ENCODE data around the gene VSIR.

Gene VSIR

DNA sequence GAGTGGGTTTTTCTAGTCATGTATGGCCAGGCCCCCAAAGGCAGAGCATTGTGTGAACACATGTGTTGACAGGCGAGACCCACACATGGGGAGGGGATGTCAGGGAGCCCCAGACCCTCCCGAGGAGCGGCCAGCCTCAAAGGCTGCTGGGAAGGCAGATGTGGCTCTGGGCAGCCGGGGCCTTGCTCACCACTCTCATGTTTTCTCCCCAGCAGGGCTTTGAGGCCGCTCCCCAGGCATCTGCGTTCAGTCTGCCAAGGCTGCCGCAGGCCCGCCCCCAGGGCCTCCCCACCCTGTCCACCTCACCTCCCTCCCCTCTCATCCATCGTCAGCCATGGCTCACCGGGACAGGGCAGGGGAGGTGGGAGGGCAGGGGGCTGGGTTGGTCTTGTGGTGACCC lies 16.6 kb upstream of the VSIR start:
- no peak for DNase-seq (ENCODE audit: low read depth)
- no peak overlapping the region for H3K4me3 ChIP-seq (ENCODE audit: low read length)
- TF ChIP-seq, protein P1, sequence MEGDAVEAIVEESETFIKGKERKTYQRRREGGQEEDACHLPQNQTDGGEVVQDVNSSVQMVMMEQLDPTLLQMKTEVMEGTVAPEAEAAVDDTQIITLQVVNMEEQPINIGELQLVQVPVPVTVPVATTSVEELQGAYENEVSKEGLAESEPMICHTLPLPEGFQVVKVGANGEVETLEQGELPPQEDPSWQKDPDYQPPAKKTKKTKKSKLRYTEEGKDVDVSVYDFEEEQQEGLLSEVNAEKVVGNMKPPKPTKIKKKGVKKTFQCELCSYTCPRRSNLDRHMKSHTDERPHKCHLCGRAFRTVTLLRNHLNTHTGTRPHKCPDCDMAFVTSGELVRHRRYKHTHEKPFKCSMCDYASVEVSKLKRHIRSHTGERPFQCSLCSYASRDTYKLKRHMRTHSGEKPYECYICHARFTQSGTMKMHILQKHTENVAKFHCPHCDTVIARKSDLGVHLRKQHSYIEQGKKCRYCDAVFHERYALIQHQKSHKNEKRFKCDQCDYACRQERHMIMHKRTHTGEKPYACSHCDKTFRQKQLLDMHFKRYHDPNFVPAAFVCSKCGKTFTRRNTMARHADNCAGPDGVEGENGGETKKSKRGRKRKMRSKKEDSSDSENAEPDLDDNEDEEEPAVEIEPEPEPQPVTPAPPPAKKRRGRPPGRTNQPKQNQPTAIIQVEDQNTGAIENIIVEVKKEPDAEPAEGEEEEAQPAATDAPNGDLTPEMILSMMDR (conservative IDR thresholded peaks at IDR 0.05; ENCODE audit: low read length): no peak

DNA sequence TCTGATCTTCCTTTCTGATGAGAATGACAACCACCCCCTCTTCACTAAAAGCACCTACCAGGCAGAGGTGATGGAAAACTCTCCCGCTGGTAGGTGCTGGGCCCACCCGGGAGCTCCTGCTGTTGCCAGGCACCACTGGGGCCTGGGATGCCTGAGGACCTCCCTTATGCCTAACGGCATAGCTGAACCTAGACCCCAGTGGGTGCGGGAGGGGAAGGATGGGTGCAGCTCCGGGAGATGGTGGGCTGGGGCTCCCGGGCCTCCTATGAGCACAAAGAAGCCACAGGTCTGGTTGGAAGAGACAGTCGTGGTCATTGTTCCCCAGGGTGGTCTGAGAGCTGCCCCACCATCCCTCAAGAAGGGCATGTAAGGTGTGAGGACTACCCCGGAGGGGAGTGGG lies 15.6 kb upstream of the VSIR start:
- TF ChIP-seq, protein P1 (conservative IDR thresholded peaks at IDR 0.05; ENCODE audit: low read length): no peak
- no peak overlapping the region for H3K4me3 ChIP-seq (ENCODE audit: low read length)
- DNase-seq (ENCODE audit: low read depth): no peak

DNA sequence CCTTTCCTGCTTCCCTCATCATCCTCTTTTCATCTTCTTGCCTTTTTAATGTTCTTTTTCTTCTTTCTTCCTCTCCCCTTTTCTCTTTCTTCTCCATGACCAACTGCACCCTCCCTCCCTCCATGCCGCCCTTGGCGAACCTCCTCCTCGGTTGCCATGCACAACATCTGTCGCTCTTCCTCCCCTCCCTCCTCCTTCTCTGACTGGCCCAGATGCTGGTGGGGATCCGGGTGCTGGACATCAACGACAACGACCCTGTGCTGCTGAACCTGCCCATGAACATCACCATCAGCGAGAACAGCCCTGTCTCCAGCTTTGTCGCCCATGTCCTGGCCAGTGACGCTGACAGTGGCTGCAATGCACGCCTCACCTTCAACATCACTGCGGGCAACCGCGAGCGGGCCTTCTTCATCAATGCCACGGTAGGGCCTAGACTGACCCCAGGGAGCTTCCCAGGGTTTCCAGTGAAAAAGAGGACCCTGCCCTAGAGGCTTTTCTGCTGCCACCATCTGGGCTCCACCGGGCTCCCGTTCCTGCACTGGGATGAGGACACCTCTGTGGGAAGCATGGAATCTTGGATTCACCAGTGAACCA lies 11.5 kb upstream of the VSIR start:
- TF ChIP-seq, protein P1 (conservative IDR thresholded peaks at IDR 0.05; ENCODE audit: low read length): no peak
- no peak for DNase-seq (ENCODE audit: low read depth)
- H3K4me3 ChIP-seq (ENCODE audit: low read length): no peak overlapping the region

DNA sequence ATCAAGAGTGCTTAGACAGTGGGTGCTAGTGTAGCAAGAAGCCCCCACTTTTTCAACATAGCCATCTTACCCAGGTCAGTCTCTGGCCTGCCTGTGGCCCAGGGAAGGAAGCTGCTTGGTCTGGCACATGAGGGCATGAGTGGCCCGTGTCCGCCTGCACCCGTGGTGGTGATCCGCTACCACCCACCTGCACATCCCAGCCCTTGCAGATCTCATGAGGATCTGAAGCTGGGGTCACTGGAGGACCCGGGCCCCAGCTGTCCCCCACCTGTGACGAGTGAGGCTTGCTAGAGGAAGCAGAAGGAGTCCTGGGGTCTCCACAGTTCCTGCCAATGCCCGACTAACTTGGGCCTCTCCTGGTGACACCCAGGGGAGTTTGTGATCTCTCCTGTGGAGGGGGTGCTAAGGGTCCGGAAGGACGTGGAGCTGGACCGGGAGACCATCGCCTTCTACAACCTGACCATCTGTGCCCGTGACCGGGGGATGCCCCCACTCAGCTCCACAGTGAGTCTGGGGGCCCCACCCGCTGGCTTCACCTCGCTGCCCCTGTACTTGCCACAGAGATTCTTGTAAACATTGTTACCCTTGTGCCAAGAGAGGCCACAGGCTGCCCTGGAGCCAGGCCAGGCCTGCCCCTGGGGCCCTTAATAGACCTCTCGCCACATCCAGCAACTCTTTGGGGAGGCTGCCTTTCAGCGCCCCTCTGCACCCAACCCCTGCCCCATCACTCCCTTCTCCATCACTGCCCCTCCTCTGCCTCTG lies 10.8 kb upstream of the VSIR start:
- TF ChIP-seq, protein P1 (conservative IDR thresholded peaks at IDR 0.05; ENCODE audit: low read length): no peak
- H3K4me3 ChIP-seq (ENCODE audit: low read length): no peak overlapping the region
- DNase-seq (ENCODE audit: low read depth): no peak

DNA sequence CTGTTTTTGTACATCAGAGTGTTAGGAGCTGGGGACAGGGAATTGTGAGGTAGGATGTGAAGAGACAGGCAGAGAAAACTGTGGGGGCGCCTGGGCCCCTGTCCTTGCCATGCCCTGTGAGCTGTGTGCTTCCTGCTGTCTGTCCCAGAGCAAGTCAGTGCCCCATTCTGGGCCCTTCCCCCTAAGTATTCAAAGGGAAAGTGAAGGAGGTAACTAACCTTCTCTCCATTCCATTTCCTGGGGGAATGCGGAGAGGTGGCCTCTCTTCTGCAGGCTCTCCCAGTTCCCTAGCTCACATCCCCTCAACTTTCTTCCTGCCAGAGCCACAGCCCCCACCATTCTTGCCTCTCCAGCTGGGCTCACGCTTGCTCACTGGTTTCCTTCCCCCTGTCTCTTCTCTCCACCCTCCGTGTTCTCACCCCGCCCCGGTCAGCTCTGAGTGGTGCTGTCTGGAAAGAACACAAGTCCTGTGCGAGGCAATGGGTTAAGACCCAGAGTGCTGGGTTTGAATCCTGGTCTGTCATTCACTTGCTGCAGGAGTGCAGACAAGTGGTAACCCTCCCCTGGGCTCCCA lies 9.7 kb upstream of the VSIR start:
- no peak overlapping the region for H3K4me3 ChIP-seq (ENCODE audit: low read length)
- no peak for DNase-seq (ENCODE audit: low read depth)
- TF ChIP-seq, protein P1 (conservative IDR thresholded peaks at IDR 0.05; ENCODE audit: low read length): no peak

DNA sequence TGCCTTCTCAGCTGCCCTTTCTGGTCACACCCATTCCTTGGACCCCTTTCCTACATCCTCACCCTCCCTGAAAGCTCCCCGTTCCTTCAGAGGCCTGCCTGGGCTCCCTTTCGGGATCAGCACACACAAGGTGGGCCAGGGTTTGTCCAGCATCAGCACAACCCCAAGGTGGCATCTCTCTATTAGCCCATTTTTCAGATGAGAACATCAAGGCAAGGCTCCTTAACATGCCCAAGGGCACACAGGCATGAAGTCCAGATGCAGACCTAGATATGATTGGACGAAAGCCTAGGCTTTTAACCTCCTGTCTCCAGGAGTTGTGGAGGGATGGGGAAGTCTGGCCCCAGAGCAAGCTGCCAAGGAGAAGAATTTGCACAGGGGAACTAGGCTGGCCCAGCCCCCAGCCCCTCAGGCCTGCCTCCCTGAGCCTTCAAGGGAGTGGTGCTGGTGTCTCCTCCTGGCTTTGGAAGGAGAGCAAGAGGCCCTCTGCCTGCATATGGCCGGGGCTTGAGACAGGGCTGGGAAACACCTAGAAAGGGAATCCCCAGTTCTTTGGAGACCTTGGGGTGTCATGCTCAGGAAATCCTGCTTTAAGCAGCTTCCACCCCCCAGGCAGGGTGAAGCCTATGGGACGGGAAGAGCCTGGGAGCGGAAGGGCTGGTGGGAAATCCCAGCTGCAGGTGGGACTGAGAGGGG lies 9.0 kb upstream of the VSIR start:
- DNase-seq (ENCODE audit: low read depth): no peak
- H3K4me3 ChIP-seq (ENCODE audit: low read length): no peak overlapping the region
- TF ChIP-seq, protein P1 (conservative IDR thresholded peaks at IDR 0.05; ENCODE audit: low read length): no peak

Measured in AG10803 (cell line).